H9 (cell line): ENCODE data around the gene TRNAU1AP. TPM values are rescaled to one million over a fixed set of nuclear protein-coding genes. Genes with fewer than 3 reads are reported as not detected.
"Not testable (repeated sequence)": the region's sequence is repeated elsewhere in the genome, so short reads cannot be mapped to it uniquely, and the experiment has no call there.

Experiments used
- DNase-seq: peaks from one replicate; pipeline ENCODE4 v3.0.0-alpha.2; 2017
- H2AFZ ChIP-seq: one replicate; pipeline ENCODE4 v1.6.1; 2013; ENCODE audit warnings: mild to moderate bottlenecking, low read length, control low read depth, moderate library complexity
- H2AK5ac ChIP-seq: 2 replicates; pipeline ENCODE4 v1.6.1; 2013; ENCODE audit warnings: low read length, control low read depth, mixed read lengths; ENCODE audit not compliant: insufficient read length
- H2BK120ac ChIP-seq: one replicate; pipeline ENCODE4 v1.6.1; 2013; ENCODE audit warnings: low read depth, mild to moderate bottlenecking, low read length, control low read depth, inconsistent platforms; ENCODE audit not compliant: poor library complexity, severe bottlenecking
- H2BK12ac ChIP-seq: 2 replicates; pipeline ENCODE4 v1.6.1; 2013; ENCODE audit warnings: low read length, control low read depth, mixed read lengths, low read depth; ENCODE audit not compliant: insufficient read length
- H2BK15ac ChIP-seq: 2 replicates; pipeline ENCODE4 v1.6.1; 2013; ENCODE audit warnings: low read depth, low read length, control low read depth
- H2BK20ac ChIP-seq: one replicate; pipeline ENCODE4 v1.6.1; 2013; ENCODE audit warnings: low read depth, mild to moderate bottlenecking, low read length, control low read depth, inconsistent platforms; ENCODE audit not compliant: poor library complexity, severe bottlenecking
- H2BK5ac ChIP-seq: 2 replicates; pipeline ENCODE4 v1.6.1; 2013; ENCODE audit warnings: low read length, control low read depth, mixed read lengths; ENCODE audit not compliant: insufficient read length
- H3K14ac ChIP-seq: 2 replicates; pipeline ENCODE4 v1.6.1; 2013; ENCODE audit warnings: low read length, control low read depth; ENCODE audit not compliant: insufficient read depth
- H3K18ac ChIP-seq: 2 replicates; pipeline ENCODE4 v1.6.1; 2013; ENCODE audit warnings: low read depth, mild to moderate bottlenecking, mixed read lengths, low read length, control low read depth; ENCODE audit not compliant: insufficient read length
- H3K23ac ChIP-seq: 2 replicates; pipeline ENCODE4 v1.6.1; 2013; ENCODE audit warnings: low read length, control low read depth, mixed read lengths, low read depth; ENCODE audit not compliant: insufficient read length
- H3K23me2 ChIP-seq: 2 replicates; pipeline ENCODE4 v1.6.1; 2013; ENCODE audit warnings: low read depth, mild to moderate bottlenecking, mixed read lengths, low read length, control low read depth; ENCODE audit not compliant: insufficient read length, poor library complexity, severe bottlenecking
- H3K27ac ChIP-seq: 2 replicates; pipeline ENCODE4 v1.5.1; 2013; ENCODE audit warnings: low read length, control low read depth, mixed read lengths, low read depth; ENCODE audit not compliant: insufficient read length
- H3K27me3 ChIP-seq: 2 replicates; pipeline ENCODE4 v1.6.1; 2013; ENCODE audit warnings: low read length, control low read depth, inconsistent platforms; ENCODE audit not compliant: insufficient read depth
- H3K4ac ChIP-seq: 2 replicates; pipeline ENCODE4 v1.6.1; 2013; ENCODE audit warnings: low read depth, mild to moderate bottlenecking, control low read depth, inconsistent platforms, low read length, moderate library complexity
- H3K4me1 ChIP-seq: 2 replicates; pipeline ENCODE4 v1.6.1; 2013; ENCODE audit warnings: low read length, control low read depth, inconsistent platforms; ENCODE audit not compliant: insufficient read depth
- H3K4me2 ChIP-seq: 2 replicates; pipeline ENCODE4 v1.6.1; 2013; ENCODE audit warnings: low read length, control low read depth, mixed read lengths; ENCODE audit not compliant: insufficient read length, insufficient read depth
- H3K56ac ChIP-seq: 2 replicates; pipeline ENCODE4 v1.6.1; 2013; ENCODE audit warnings: low read depth, mild to moderate bottlenecking, mixed read lengths, low read length, control low read depth; ENCODE audit not compliant: insufficient read length
- H3K79me1 ChIP-seq: 2 replicates; pipeline ENCODE4 v1.6.1; 2013; ENCODE audit warnings: low read depth, mild to moderate bottlenecking, moderate library complexity, low read length, control low read depth, inconsistent platforms; ENCODE audit not compliant: insufficient read depth, poor library complexity, severe bottlenecking
- H3K79me2 ChIP-seq: 2 replicates; pipeline ENCODE4 v1.6.1; 2013; ENCODE audit warnings: low read length, control low read depth, inconsistent platforms; ENCODE audit not compliant: insufficient read depth
- H3K9ac ChIP-seq: 2 replicates; pipeline ENCODE4 v1.6.1; 2013; ENCODE audit warnings: low read length, control low read depth, mixed read lengths; ENCODE audit not compliant: insufficient read length; ENCODE audit errors: extremely low read depth
- H3K9me3 ChIP-seq: one replicate; pipeline ENCODE4 v1.6.1; 2013; ENCODE audit warnings: low read depth, low read length, inconsistent platforms; ENCODE audit not compliant: control insufficient read depth
- H3T11ph ChIP-seq: one replicate; pipeline ENCODE4 v1.6.1; 2013; ENCODE audit warnings: mild to moderate bottlenecking, low read length, control low read depth, inconsistent platforms
- H4K20me1 ChIP-seq: one replicate; pipeline ENCODE4 v1.6.1; 2013; ENCODE audit not compliant: control insufficient read depth, insufficient read length, insufficient read depth
- H4K5ac ChIP-seq: 2 replicates; pipeline ENCODE4 v1.6.1; 2013; ENCODE audit warnings: low read depth, mild to moderate bottlenecking, mixed read lengths, low read length, control low read depth; ENCODE audit not compliant: insufficient read length
- H4K8ac ChIP-seq: replicated peaks from 2 replicates; pipeline ENCODE4 v1.6.1; 2013; ENCODE audit warnings: low read length, control low read depth, mixed read lengths, low read depth; ENCODE audit not compliant: insufficient read length
- H4K91ac ChIP-seq: 2 replicates; pipeline ENCODE4 v1.6.1; 2013; ENCODE audit warnings: low read depth, mild to moderate bottlenecking, moderate library complexity, mixed read lengths, low read length, control low read depth; ENCODE audit not compliant: insufficient read length
- H3K27ac Mint-ChIP-seq, 3 experiments: 2 replicates in 2 of 3; 3 replicates in 1 of 3; pipeline ENCODE4 v1.8.0; 2020 to 2021; ENCODE audit warnings: mixed read lengths in 3 of 3, mild to moderate bottlenecking in 1 of 3, moderate library complexity in 1 of 3
- H3K27me3 Mint-ChIP-seq: 2 replicates; pipeline ENCODE4 v1.8.0; 2021; ENCODE audit warnings: low read depth, mild to moderate bottlenecking, moderate library complexity, mixed read lengths
- H3K36me3 Mint-ChIP-seq, 3 experiments: 2 replicates in 2 of 3; 3 replicates in 1 of 3; pipeline ENCODE4 v1.8.0; 2020 to 2021; ENCODE audit warnings: low read depth in 3 of 3, mixed read lengths in 3 of 3; ENCODE audit not compliant: insufficient read depth in 1 of 3
- H3K4me1 Mint-ChIP-seq, 2 experiments: 2 replicates each; pipeline ENCODE4 v1.8.0; 2020; ENCODE audit warnings: mixed read lengths in 2 of 2
- H3K4me3 Mint-ChIP-seq, 2 experiments: 2 replicates in 1 of 2; 3 replicates in 1 of 2; pipeline ENCODE4 v1.8.0; 2020 to 2021; ENCODE audit warnings: mild to moderate bottlenecking in 2 of 2, mixed read lengths in 2 of 2, moderate library complexity in 1 of 2
- H3K9me3 Mint-ChIP-seq, 2 experiments: 2 replicates in 1 of 2; 3 replicates in 1 of 2; pipeline ENCODE4 v1.8.0; 2020; ENCODE audit warnings: mild to moderate bottlenecking in 2 of 2, mixed read lengths in 2 of 2, moderate library complexity in 1 of 2
- CTCF ChIP-seq: fragments of 200-600 bp; sonication (generic); conservative IDR thresholded peaks from 3 replicates; pipeline ENCODE4 v1.8.0; 2021; ENCODE audit warnings: antibody characterized with exemption, mild to moderate bottlenecking
- WGBS: extraction: QIAGEN DNeasy Blood & Tissue Kit; methylation state at CpG from one replicate; pipeline ENCODE4 v1.1.7; 2013; ENCODE audit warnings: missing lambda C conversion rate, low lambda C conversion rate, mixed read lengths; ENCODE audit not compliant: insufficient read length; ENCODE audit errors: extremely low coverage; 5-methylcytosine and 5-hydroxymethylcytosine counted together
- total RNA-seq: library from RNA; stranded (reverse); gene quantifications from 2 replicates; pipeline ENCODE4 v1.2.1, GENCODE V29; 2021

Gene TRNAU1AP
- total RNA-seq, 1 experiment from 2014 or later, result 45.0 TPM

GRCh38 chr1:28512058-28512611 is 40.8 kb upstream of the TRNAU1AP start:
- peaks cover 3% of the 10 kb centered on the region for H4K20me1 ChIP-seq
- H3K36me3 Mint-ChIP-seq, result peaks cover 52 to 67% (median 63%) of the 10 kb centered on the region in 3 experiments
- H3K9ac ChIP-seq, result no peak overlapping the region

DNA sequence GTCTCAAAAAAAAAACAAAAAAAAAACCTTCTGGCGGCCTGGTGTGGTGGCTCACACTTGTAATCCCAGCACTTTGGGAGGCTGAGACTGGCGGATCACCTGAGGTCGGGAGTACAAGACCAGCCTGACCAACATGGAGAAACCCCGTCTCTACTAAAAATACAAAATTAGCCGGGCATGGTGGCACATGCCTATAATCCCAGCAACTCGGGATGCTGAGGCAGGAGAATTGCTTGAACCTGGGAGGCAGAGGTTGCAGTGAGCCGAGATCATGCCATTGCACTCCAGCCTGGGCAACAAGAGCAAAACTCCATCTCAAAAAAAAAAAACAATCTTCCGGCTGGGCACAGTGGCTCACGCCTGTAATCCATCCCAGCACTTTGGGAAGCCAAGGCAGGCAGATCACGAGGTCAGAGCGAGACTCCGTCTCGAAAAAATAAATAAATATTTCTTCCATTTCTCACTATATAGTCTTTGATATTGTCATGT is 38.4 kb upstream of the TRNAU1AP start:
- not testable (repeated sequence) for H2AK5ac ChIP-seq, H2AFZ ChIP-seq, H3K4me2 ChIP-seq, H4K5ac ChIP-seq, H2BK5ac ChIP-seq, H2BK120ac ChIP-seq, H3K27ac ChIP-seq, H3K23ac ChIP-seq, DNase-seq, H3K79me2 ChIP-seq, H4K91ac ChIP-seq, H3K4me1 ChIP-seq, H3K14ac ChIP-seq, H3K79me1 ChIP-seq, H2BK15ac ChIP-seq, H3K27me3 ChIP-seq, H3K9me3 Mint-ChIP-seq, H3K4ac ChIP-seq, H3K9ac ChIP-seq, H2BK12ac ChIP-seq, H3K9me3 ChIP-seq, H4K8ac ChIP-seq, H3T11ph ChIP-seq, H3K23me2 ChIP-seq, H3K56ac ChIP-seq, H2BK20ac ChIP-seq, H3K18ac ChIP-seq, H4K20me1 ChIP-seq
- Mint-ChIP-seq H3K27me3 (peaks cover 26% of the 10 kb centered on the region), H3K27ac (peak overlapping the region in 2 of 3 experiments; percentile 16 to 90; a peak in 3 of 7 replicates), H3K4me3 (peak overlapping the region; percentile 18 to 62; a peak in 3 of 5 replicates), H3K4me1 (peaks cover 21 to 28% of the 10 kb centered on the region in 2 experiments), H3K36me3 (peaks cover 28 to 47% (median 45%) of the 10 kb centered on the region in 3 experiments)
- WGBS, result no CpG with 5 or more reads among the region's 13 CpGs

More at GRCh38 chr1:28512058-28512611, 40.8 kb upstream of the TRNAU1AP start:
- Histone ChIP-seq H3K27ac (no peak overlapping the region), H2BK120ac (no peak overlapping the region), H3K18ac (no peak overlapping the region), H2BK5ac (no peak overlapping the region), H3K14ac (no peak overlapping the region), H2AFZ (no peak overlapping the region), H3K9me3 (no peaks in the 10 kb centered on the region), H4K91ac (no peak overlapping the region), H3K79me2 (no peaks in the 10 kb centered on the region), H2BK15ac (no peak overlapping the region), H3K27me3 (no peaks in the 10 kb centered on the region), H3K79me1 (no peaks in the 10 kb centered on the region), H3K23ac (no peak overlapping the region), H3K56ac (no peak overlapping the region), H4K8ac (no peak overlapping the region), H3K4me1 (peaks cover 2% of the 10 kb centered on the region; the same call in 1 of the 2 replicates), H3K4ac (no peak overlapping the region), H3K23me2 (peaks cover 4% of the 10 kb centered on the region), H2BK20ac (no peak overlapping the region), H2AK5ac (no peak overlapping the region), H3T11ph (no peak overlapping the region), H2BK12ac (no peak overlapping the region), H4K5ac (no peak overlapping the region), H3K4me2 (no peak overlapping the region)
- Mint-ChIP-seq H3K27ac (peak overlapping the region; percentile 46 to 97 (median 92); a peak in 6 of 7 replicates), H3K27me3 (peaks cover 44% of the 10 kb centered on the region), H3K4me1 (peaks cover 18 to 31% of the 10 kb centered on the region in 2 experiments), H3K4me3 (peak overlapping the region; percentile 4 to 43; a peak in 2 of 5 replicates), H3K9me3 (no peaks in the 10 kb centered on the region; a peak in 1 of 5 replicates)
- no peak for DNase-seq
- WGBS, result no CpG with 5 or more reads among the region's 7 CpGs
- no peak for TF ChIP-seq CTCF
